Ovary (tissue), 3 donors: ENCODE measurements around the gene DMAC2.

Experiments used
- EP300 ChIP-seq: sonication (generic); formaldehyde crosslinking; IDR thresholded peaks from one replicate; pipeline ENCODE4 v1.6.1; 2017; ENCODE audit warnings: antibody characterized with exemption
- POLR2A ChIP-seq: fragments of 450-650 bp; IDR thresholded peaks from one replicate; pipeline ENCODE4 v1.6.1; 2017; ENCODE audit warnings: antibody characterized with exemption, mild to moderate bottlenecking, moderate library complexity
- TF ChIP-seq, protein P1 (sequence below), 3 donors: fragments of 450-650 bp in 2 of 3; fragments of 200-600 bp in 1 of 3; IDR thresholded peaks; one replicate each; pipeline versions ENCODE4 v1.5.1 to v1.8.0; 2016 to 2022; ENCODE audit warnings: antibody characterized with exemption in 3 of 3, mild to moderate bottlenecking in 1 of 3
- donor health status: DM: no; HTN: no; CAD: no.

GRCh38 chr19:41457241-41457640 lies 17.5 kb upstream of the DMAC2 start:
- TF ChIP-seq, protein P1, sequence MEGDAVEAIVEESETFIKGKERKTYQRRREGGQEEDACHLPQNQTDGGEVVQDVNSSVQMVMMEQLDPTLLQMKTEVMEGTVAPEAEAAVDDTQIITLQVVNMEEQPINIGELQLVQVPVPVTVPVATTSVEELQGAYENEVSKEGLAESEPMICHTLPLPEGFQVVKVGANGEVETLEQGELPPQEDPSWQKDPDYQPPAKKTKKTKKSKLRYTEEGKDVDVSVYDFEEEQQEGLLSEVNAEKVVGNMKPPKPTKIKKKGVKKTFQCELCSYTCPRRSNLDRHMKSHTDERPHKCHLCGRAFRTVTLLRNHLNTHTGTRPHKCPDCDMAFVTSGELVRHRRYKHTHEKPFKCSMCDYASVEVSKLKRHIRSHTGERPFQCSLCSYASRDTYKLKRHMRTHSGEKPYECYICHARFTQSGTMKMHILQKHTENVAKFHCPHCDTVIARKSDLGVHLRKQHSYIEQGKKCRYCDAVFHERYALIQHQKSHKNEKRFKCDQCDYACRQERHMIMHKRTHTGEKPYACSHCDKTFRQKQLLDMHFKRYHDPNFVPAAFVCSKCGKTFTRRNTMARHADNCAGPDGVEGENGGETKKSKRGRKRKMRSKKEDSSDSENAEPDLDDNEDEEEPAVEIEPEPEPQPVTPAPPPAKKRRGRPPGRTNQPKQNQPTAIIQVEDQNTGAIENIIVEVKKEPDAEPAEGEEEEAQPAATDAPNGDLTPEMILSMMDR (IDR thresholded peaks at IDR 0.05) = no peak
- TF ChIP-seq POLR2A = no peak
- TF ChIP-seq EP300 = no peak
